HUES48 (cell line): Measurements from ENCODE around the gene ZSWIM7.
"Not testable (repeated sequence)": the region's sequence is repeated elsewhere in the genome, so short reads cannot be mapped to it uniquely, and the experiment has no call there.

ENCODE experiments used
- H3K27ac ChIP-seq: one replicate; pipeline ENCODE4 v1.7.0; 2013; ENCODE audit warnings: low read depth, low read length, inconsistent platforms
- H3K27me3 ChIP-seq: 2 replicates; pipeline ENCODE4 v1.6.1; 2013; ENCODE audit warnings: mild to moderate bottlenecking, low read length; ENCODE audit not compliant: control insufficient read depth, insufficient read depth
- H3K36me3 ChIP-seq: 2 replicates; pipeline ENCODE4 v1.6.1; 2013; ENCODE audit warnings: low read length; ENCODE audit not compliant: control insufficient read depth, insufficient read depth
- H3K4me1 ChIP-seq: 2 replicates; pipeline ENCODE4 v1.6.1; 2013; ENCODE audit warnings: mild to moderate bottlenecking, low read length; ENCODE audit not compliant: control insufficient read depth, insufficient read depth
- H3K4me3 ChIP-seq: 2 replicates; pipeline ENCODE4 v1.5.1; 2013; ENCODE audit warnings: mild to moderate bottlenecking, low read depth, low read length
- H3K9ac ChIP-seq: 2 replicates; pipeline ENCODE4 v1.6.1; 2013; ENCODE audit warnings: mild to moderate bottlenecking, low read depth, low read length, moderate library complexity
- H3K9me3 ChIP-seq: 2 replicates; pipeline ENCODE4 v1.6.1; 2013; ENCODE audit warnings: low read length; ENCODE audit not compliant: control insufficient read depth, insufficient read depth

The ZSWIM7 gene

DNA sequence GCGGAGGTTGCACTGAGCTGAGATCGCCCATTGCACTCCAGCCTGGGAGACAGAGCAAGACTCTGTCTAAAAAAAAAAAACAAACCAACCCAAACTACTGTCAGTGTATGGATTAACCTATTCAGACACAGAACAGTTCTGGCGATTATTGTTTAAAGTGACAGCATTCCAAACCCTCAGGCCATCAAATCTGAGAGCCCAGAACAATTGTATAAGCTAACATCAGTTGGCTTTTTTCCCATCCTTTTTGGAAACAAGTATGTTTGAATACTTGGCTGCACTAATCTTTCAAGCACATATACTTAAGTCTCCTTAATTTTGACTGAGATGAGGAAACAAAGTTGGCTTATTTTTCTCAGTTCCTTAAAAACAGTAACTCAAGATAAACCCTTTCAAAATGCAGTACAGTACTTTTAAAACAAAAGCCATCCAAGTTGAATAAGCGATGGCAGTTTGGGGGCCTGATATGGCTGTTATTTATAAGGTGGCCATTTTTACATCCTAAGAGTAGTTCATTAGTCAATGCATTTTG lies 1.4 kb downstream of the ZSWIM7 start:
- Histone ChIP-seq H3K9ac (no peak overlapping the region), H3K9me3 (0 out of 2 replicates have a peak, but pooled peaks cover 3% of the 10 kb centered on the region), H3K27ac (no peak overlapping the region), H3K4me1 (peaks cover 8% of the 10 kb centered on the region), H3K4me3 (peak overlapping the region; percentile 94; the same call in 1 of the 2 replicates), H3K27me3 (no peaks in the 10 kb centered on the region), H3K36me3 (peaks cover 30% of the 10 kb centered on the region)

DNA sequence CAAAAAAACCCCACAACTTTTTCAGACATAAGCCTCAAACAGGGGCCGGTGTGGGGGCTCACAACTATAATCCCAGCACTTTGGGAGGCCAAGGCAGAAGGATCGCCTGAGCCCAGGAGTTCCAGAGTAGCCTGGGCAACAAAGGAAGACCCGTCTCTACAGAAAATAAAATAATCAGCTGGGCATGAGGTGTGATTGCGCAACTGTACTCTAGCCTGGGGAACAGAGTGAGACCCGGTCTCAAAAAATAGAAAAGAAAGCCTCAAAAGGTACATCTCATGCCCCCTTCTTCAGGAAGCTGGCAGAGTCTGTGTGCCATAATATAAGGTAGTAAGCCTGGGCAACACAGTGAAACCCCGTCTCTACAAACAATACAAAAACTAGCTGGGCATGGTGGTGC lies 3.2 kb downstream of the ZSWIM7 start:
- Histone ChIP-seq H3K36me3 (peaks cover 24% of the 10 kb centered on the region), H3K4me3 (no peak overlapping the region)

DNA sequence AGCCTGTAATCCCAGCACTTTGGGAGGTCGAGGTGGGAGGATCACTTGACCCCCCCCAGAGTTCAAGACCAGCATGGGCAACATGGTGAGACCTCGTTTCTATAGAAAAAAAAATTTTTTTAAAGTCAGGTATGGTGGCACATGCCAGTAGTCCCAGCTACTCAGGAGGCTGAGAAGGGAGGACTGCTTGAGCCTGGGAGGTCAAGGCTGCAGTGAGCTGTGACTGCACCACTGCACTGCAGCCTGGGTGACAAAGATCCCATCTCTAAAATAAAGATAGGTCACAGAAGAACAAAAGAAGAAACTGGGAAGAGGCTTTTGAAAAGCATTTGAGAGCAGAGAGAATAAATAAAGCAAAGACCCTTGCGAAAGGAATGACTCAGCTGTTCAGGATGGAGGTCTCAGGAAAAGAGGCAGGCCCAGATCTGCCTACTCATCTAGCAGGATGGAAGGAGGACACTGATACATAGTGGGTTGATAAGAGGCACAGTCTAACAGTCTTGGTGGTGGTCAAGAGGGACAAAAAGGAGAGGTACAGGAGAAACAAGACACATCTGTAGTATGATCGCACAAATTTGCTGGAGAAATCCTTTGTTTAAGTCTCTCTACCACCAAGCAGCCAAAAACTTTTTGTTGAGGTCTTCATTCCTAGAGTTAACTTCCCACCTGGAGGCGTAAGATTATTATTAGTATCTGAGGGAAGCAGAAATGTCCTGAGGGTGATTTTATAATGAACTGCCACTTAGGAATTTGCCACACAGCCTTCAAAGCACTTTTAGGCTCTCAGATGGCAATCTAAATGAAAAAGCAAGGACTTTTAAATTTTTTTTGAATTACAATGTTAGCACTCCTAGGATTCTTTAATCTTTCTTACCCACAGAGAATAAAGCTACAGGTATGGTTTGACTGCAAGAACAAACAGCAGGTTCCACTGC lies 17.6 kb downstream of the ZSWIM7 start:
- peaks cover 6% of the 10 kb centered on the region for H3K4me1 ChIP-seq
- no peak overlapping the region for H3K4me3 ChIP-seq
- H3K9ac ChIP-seq, result 0 out of 2 replicates have a peak overlapping the region, but pooled peaks have one; percentile 18
- no peaks in the 10 kb centered on the region for H3K27me3 ChIP-seq
- H3K36me3 ChIP-seq, result peaks cover 67% of the 10 kb centered on the region
- peaks cover 6% of the 10 kb centered on the region for H3K9me3 ChIP-seq
- peak overlapping the region; percentile 60 for H3K27ac ChIP-seq

More for the DNA sequence above, 3.2 kb downstream of the ZSWIM7 start:
- no peak overlapping the region for H3K27ac ChIP-seq
- H3K9ac ChIP-seq, result no peak overlapping the region
- H3K9me3 ChIP-seq, result no peaks in the 10 kb centered on the region
- peaks cover 8% of the 10 kb centered on the region for H3K4me1 ChIP-seq
- H3K27me3 ChIP-seq, result no peaks in the 10 kb centered on the region

DNA sequence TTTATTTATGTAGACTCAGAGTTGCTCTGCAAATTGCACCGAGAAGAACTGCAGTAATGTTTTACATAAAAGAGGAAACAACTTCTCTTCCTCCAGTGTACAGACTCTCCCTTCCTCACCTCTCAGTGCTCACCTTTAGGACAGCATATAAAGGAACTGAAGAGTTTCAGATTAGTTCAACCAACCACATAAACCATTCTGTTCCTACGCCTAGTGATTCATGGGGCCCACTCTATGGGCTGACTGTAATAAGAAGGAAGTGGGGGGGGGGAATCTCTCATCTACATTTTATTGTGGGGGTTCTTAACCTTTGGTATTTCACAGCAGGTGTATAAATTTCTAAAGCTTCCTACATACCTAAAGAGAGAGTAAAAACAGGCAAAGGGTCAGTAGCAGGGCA lies 18.3 kb downstream of the ZSWIM7 start:
- Histone ChIP-seq H3K27ac (peak overlapping the region; percentile 60), H3K36me3 (peaks cover 67% of the 10 kb centered on the region)

DNA sequence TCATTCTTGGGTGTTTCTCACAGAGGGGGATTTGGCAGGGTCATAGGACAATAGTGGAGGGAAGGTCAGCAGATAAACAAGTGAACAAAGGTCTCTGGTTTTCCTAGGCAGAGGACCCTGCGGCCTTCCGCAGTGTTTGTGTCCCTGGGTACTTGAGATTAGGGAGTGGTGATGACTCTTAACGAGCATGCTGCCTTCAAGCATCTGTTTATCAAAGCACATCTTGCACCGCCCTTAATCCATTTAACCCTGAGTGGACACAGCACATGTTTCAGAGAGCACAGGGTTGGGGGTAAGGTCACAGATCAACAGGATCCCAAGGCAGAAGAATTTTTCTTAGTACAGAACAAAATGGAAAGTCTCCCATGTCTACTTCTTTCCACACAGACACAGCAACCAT lies 20.5 kb downstream of the ZSWIM7 start:
- H3K36me3 ChIP-seq, result peaks cover 62% of the 10 kb centered on the region
- H3K4me3 ChIP-seq, H3K27ac ChIP-seq, H3K9me3 ChIP-seq, H3K4me1 ChIP-seq, H3K9ac ChIP-seq, H3K27me3 ChIP-seq: not testable (repeated sequence)

More for the DNA sequence above, 18.3 kb downstream of the ZSWIM7 start:
- Histone ChIP-seq H3K9ac (no peak overlapping the region), H3K9me3 (peaks cover 6% of the 10 kb centered on the region), H3K4me1 (peaks cover 6% of the 10 kb centered on the region), H3K4me3 (no peak overlapping the region), H3K27me3 (no peaks in the 10 kb centered on the region)

DNA sequence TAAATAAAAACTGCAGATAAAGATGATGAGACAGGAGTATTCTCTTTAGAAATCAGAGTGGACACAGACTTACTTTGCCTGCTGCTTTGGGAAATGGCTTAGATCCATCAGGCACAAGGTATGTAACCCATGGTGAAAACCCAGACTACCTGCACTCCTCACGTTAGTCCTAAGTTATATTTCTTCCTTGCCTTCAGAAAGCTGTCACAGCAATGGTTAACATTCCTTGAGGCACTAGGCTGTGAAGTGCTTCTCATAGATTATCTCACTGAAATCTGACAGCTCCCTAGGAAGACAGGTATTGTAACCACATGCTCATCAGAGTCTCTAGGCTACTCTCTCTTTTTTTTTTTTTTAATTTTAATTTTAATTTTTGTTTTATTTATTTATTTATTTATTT lies 20.9 kb downstream of the ZSWIM7 start:
- peaks cover 58% of the 10 kb centered on the region for H3K36me3 ChIP-seq

DNA sequence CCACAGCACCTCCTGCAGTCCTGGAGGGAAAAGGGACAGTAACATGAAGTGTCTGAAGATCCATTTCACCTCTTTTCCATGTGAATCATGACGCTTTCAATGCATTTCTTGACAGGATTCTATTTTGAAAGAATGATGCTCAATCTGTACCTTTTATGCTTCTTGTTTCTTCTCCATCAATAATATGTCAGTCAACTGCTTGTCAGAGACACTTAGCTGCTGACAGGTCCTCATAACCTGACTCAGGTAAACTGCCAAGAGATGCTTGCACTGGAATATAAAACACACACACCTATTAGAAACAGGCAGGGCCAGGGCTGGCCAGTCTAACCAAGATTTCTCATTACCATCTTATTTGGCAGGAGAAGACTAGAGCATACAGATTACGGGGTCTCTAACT lies 21.6 kb downstream of the ZSWIM7 start:
- Histone ChIP-seq H3K36me3 (peaks cover 57% of the 10 kb centered on the region), H3K27me3 (no peaks in the 10 kb centered on the region), H3K4me3 (no peak overlapping the region), H3K4me1 (peaks cover 6% of the 10 kb centered on the region), H3K9me3 (peaks cover 6% of the 10 kb centered on the region), H3K27ac (no peak overlapping the region), H3K9ac (no peak overlapping the region)

More for the DNA sequence above, 20.9 kb downstream of the ZSWIM7 start:
- Histone ChIP-seq H3K4me1 (peaks cover 6% of the 10 kb centered on the region), H3K9ac (no peak overlapping the region), H3K27ac (peak overlapping the region; percentile 26), H3K4me3 (no peak overlapping the region), H3K9me3 (peaks cover 6% of the 10 kb centered on the region), H3K27me3 (no peaks in the 10 kb centered on the region)

DNA sequence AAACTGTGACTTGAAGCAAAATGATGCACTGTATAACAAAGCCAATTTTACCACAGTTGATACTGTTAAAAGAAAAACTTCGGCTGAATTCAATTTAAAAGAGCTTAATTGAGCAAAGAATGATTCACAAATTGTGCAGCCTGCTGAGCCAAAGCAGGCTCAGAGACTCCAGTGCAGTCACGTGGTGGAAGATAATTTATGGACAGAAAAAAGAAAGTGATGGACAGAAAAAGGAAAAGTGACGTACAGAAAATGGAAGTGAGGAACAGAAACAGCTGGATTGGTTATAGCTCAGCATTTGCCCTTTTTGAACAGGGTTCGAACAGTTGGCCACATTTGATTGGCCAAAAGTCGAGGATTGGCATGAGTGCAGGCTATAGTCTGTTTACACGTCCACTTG lies 25.7 kb downstream of the ZSWIM7 start:
- no peak overlapping the region for H3K4me3 ChIP-seq
- H3K27ac ChIP-seq, result no peak overlapping the region
- peaks cover 34% of the 10 kb centered on the region for H3K36me3 ChIP-seq
- H3K9me3 ChIP-seq, result no peaks in the 10 kb centered on the region
- H3K9ac ChIP-seq, result no peak overlapping the region
- H3K27me3 ChIP-seq, result no peaks in the 10 kb centered on the region
- peaks cover 18% of the 10 kb centered on the region for H3K4me1 ChIP-seq

DNA sequence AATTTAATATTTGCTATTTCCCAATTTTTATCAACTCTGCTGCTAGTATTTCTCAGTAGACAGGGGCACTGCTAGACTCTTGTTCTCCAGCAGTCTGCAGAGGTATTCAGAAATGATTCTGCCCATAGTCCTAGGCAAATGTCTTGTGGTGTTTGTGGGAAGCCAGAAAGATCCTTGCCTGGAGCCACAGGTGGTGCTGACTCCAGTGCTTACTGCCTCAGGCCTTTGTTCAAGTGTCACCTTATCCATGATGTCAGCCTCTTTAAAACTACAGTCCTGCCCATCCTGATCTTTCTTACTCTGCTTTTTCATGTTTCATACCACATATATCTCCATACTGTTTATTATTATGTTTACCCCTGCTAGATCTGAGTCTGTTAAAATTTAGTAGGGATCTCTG lies 26.5 kb downstream of the ZSWIM7 start:
- Histone ChIP-seq H3K4me3 (no peak overlapping the region), H3K9ac (no peak overlapping the region)

DNA sequence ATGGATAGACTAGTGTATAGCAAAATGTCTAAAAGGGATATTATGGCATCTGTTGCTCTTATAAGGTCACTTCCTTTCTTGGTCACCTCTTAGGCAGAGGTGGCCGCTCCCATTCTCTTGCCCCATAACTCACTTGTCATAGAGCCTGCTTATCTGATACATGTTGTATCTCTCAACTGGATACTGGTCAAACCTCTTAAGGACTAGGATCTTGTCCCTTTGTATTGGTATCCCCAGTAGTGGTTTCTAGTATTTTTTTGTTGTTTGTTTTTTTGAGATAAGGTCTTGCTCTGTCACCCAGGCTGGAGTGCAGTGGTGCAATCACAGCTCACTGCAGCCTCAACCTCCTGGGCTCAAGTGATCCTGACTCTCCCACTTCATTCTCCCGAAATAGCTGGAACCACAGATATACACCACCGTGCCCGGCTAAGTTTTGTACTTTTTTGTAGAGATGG lies 27.0 kb downstream of the ZSWIM7 start:
- Histone ChIP-seq H3K36me3 (peaks cover 25% of the 10 kb centered on the region), H3K9ac (no peak overlapping the region)

More for the DNA sequence above, 26.5 kb downstream of the ZSWIM7 start:
- Histone ChIP-seq H3K4me1 (peaks cover 18% of the 10 kb centered on the region), H3K9me3 (no peaks in the 10 kb centered on the region), H3K27me3 (no peaks in the 10 kb centered on the region), H3K27ac (no peak overlapping the region), H3K36me3 (peaks cover 30% of the 10 kb centered on the region)

DNA sequence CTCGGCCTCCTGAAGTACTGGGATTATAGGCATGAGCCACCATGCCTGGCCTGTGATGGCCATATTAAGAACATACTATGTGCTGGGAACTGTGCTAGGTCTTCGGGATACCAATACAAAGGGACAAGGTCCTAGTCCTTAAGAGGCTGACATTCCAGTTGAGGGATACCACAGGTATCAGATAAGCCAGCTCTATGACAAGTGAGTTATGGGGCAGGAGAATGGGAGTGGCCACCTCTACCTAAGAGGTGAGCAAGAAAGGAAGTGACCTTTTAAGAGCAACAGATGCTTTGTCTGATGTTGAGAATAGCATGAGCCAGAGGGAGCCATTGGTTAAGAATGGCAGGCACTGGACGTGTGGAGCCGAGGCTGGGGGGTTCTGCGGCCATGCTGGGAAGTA lies 27.6 kb downstream of the ZSWIM7 start:
- Histone ChIP-seq H3K36me3 (peaks cover 21% of the 10 kb centered on the region), H3K27me3 (no peaks in the 10 kb centered on the region), H3K9me3 (no peaks in the 10 kb centered on the region), H3K4me3 (no peak overlapping the region), H3K4me1 (peaks cover 27% of the 10 kb centered on the region), H3K27ac (no peak overlapping the region), H3K9ac (no peak overlapping the region)

More for the DNA sequence above, 27.0 kb downstream of the ZSWIM7 start:
- no peak overlapping the region for H3K27ac ChIP-seq
- H3K4me1 ChIP-seq, result peaks cover 21% of the 10 kb centered on the region
- H3K9me3 ChIP-seq, result no peaks in the 10 kb centered on the region
- H3K27me3 ChIP-seq, result no peaks in the 10 kb centered on the region
- no peak overlapping the region for H3K4me3 ChIP-seq
